ENCODE data around the gene CDH4.
"Not testable (repeated sequence)": the region's sequence is repeated elsewhere in the genome, so short reads cannot be mapped to it uniquely, and the experiment has no call there.

The CDH4 gene

GRCh38 chr20:61387204-61387953, 135.3 kb downstream of the CDH4 start:
- no peak for DNase-seq (ENCODE audit: low spot score)

GRCh38 chr20:61387954-61388348, 135.9 kb downstream of the CDH4 start:
- DNase-seq (ENCODE audit: low spot score): no peak

GRCh38 chr20:61389077-61389476, 137.0 kb downstream of the CDH4 start:
- no peak for DNase-seq (ENCODE audit: low spot score)

- DNase-seq (ENCODE audit: low spot score): no peak
Observed at GRCh38 chr20:61391185-61391584, 139.1 kb downstream of the CDH4 start.

GRCh38 chr20:61391812-61392520, 139.9 kb downstream of the CDH4 start:
- no peak for DNase-seq (ENCODE audit: low spot score)

DNA sequence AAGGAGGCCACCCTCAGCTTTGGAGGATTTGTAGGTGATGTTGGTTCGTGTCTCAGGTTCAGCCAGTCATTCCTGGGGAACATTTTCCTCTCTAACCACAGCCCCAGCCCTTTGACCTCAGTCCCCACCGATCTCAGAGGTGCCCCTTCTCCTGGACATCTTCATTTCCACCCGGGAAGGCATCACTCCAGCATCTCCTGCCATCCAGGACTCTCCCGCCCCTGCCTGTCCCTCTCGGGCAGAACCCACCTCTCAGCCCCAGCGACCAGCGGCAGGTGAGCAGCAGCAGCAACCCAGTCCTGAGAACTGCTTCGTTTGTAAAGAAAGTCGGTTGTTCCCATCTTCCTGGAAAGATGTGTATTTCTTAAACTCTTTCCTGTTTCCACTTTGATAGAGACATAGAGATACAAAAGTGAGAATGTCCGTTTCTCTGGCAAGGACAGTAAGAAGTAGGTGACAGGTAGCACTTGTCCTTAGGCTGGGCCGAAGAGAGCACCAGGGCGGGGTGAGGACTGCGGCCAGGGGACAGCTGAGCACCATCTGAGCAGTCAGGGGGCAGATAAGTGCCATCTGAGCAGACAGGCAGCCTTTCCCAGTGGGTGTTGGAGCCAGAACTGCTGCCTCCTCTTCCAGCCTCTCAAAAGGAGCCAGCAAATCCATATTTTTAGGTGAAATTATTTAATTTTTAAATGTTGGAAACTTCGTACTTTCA, 142.2 kb downstream of the CDH4 start:
- no peak for DNase-seq (ENCODE audit: low spot score)

DNA sequence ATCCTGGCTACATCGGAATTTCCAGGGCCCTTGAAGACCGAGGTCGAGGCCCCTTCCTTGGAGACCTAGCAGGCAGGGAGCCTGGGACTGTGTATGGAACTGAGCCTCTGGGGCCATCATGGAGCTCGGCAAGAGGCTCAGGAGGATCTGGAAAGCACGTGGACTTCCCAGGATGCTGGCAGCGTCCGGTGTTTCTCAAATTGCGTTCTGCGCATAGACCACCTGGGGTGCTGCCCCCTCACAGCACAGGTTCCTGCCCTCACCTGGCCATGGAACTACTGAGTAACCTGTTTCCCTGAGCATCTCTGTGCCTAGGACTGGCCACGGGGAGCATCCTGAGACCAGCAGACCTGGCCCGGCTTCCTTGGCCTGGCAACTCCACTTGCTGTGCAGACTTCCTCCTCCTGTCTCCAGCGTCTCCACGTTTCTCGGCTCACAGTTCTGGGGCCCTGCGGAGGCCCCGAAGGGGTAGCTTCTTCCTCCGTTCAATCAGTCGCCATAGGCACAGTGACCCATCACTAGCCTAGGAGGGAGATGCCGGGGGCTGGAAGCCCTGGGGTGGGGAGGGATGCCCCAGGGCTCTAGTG, 144.3 kb downstream of the CDH4 start:
- no peak for DNase-seq (ENCODE audit: low spot score)

DNA sequence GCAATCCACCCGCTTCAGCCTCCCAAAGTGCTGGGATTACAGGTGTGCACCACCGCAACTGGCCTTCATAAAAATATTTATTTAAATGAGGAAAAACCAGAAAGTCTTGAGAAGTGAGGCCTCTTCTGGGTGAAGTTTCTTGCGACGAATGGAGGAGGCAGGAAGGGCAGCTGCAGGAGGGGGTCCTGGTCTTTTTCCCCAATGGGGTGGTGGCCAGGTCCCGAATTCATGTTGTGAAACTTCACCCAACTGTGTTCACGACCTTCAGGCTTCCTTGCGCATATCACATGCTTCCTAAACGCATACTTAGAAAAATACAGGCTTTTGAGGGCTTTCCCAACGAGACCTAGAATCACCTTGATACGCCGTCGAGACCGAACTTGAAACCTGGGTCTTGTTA, 145.1 kb downstream of the CDH4 start:
- no peak for DNase-seq (ENCODE audit: low spot score)

GRCh38 chr20:61397790-61398189, 145.7 kb downstream of the CDH4 start:
- no peak for DNase-seq (ENCODE audit: low spot score)

- DNase-seq (ENCODE audit: low spot score): no peak
Observed at GRCh38 chr20:61399433-61399832, 147.4 kb downstream of the CDH4 start.

DNA sequence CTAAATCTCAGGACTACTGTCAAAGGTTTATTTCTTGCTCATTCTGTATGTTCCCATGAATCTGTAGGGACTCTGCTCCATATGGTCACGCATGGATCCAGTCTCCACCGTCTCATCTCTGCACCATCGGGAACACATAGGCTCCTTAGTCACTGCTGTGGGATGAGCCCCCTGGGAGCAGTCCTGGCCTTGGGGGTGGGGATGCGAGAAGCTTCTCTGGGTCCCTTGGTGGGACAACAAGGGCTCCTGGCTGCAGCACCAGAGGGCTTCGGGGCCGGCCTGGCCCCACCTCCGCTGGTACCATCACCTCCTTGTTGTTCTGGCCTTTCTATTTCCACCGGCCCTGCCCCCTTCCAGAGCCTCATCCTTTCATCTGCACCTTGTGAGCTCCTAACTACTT, 148.4 kb downstream of the CDH4 start:
- no peak for DNase-seq (ENCODE audit: low spot score)

DNA sequence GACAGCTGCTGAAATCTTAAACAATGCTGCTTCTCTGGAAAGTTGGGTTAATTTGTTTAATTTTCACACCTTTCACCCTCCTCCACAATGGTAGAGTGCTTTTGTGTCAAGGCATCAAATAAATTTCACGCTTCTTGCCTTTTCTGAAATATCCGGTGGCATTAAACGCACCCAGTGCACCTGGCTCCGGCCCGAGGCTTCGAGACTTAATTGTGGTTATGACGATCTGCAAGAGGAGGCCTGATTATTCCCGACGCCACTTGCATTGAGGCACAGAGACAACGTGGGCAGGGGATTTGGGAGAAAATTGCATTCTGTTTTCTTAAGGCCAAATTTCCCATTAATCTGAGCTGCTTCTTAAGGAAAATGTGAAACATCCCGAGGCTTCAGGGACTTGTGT, 152.2 kb downstream of the CDH4 start:
- no peak for DNase-seq (ENCODE audit: low spot score)

- DNase-seq (ENCODE audit: low spot score): no peak
Observed at GRCh38 chr20:61405007-61405406, 152.9 kb downstream of the CDH4 start.

DNA sequence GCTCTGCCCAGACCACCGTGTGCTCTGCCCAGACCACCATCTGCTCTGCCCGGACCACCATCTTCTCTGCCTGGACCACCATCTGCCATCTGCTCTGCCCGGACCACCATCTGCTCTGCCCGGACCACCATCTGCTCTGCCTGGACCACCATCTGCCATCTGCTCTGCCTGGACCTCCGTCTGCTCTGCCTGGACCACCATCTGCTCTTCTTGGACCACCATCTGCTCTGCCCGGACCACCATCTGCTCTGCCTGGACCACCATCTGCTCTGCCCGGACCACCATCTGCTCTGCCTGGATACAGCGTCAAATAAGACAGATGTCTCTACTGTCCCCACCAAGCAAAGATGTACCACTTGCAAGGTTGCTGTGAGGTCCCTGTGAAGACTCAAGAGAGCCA, 154.7 kb downstream of the CDH4 start:
- DNase-seq (ENCODE audit: low spot score): not testable (repeated sequence)

GRCh38 chr20:61407561-61407960, 155.5 kb downstream of the CDH4 start:
- no peak for DNase-seq (ENCODE audit: low spot score)

GRCh38 chr20:61408951-61409740, 157.1 kb downstream of the CDH4 start:
- no peak for DNase-seq (ENCODE audit: low spot score)

- no peak for DNase-seq (ENCODE audit: low spot score)
Observed at GRCh38 chr20:61411743-61412142, 159.7 kb downstream of the CDH4 start.

GRCh38 chr20:61413752-61414151, 161.7 kb downstream of the CDH4 start:
- DNase-seq (ENCODE audit: low spot score): no peak

DNA sequence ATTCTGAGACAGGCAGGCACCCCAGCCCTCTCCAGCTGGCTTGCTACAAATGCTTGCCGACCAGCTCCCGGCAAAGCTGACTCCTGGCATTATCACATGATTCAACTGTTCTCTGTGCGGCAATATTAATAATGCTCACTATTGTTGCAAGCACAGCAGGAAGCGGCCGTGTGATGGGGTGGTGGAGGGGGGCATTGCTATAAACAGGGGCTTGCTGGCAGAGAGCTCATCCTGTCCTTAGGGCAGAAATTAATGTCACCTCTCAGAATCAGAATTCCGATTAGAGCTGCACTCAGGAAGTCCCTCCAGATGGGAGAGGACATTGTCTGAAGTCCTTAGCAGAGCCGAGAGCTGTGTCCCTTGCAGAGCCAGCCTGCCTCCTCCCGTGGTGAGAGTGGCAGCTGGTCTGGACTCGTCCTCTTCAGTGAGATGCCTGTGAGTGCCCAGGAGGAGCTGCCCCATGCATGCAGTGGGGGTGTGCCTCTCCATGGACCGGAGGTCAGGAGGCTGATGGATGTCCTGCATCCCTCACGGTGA, 162.5 kb downstream of the CDH4 start:
- DNase-seq (ENCODE audit: low spot score): no peak

- no peak for DNase-seq (ENCODE audit: low spot score)
Observed at GRCh38 chr20:61416546-61416945, 164.5 kb downstream of the CDH4 start.

DNA sequence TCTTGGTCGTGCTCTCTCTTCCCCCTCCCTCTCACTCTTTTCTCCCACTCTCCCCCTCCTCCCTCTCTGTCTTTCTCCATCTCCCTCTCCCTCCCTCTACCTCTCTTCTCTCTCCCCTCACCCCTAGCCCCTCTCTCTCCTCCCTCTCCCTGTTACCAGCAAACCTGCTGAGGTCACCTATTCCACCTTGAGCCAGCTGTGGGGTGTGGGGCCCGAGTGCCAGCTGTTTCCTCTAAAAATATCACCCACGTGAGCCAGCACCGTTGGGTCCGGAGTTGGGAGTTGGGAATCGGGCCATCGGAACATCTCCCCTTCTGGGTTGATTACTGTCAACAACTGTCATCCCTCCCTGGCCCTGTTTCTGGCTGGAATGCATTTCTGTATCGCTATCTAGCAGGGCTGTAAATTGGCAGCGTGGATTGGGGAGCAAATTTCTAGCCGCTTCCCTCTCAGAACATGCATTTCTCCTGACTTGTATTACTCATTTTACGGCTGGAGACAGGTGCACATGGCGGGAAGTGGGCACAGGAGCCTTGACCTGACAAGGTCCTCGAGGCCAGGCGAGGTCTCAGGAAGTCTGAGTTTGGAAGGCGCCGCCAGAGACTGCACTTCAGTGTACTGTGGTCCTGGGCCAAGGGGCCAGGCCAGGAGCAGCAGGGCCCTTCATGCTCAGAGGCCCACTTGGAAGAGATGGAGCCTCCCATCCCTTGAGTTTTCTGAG, 165.3 kb downstream of the CDH4 start:
- no peak for DNase-seq (ENCODE audit: low spot score)

Data from CD4-positive, alpha-beta T cell treated with Interleukin-15 for 4 hours (primary cell).